Adrenal gland (tissue), 12 donors: Measurements from ENCODE around the gene IKZF4. TPM values are rescaled to one million over a fixed set of nuclear protein-coding genes. Genes with fewer than 3 reads are reported as not detected.

Source experiments
- DNase-seq, 7 donors: peaks; one replicate each; pipeline ENCODE4 v3.0.0-alpha.2; 2019 to 2020
- H3K27ac ChIP-seq, 5 donors: fragments of 200-600 bp; sonication (generic) in 4 of 5; 1 replicate in 3 of 5; 2 replicates in 2 of 5; pipeline versions ENCODE4 v1.5.1 to v1.8.0; 2016 to 2020; ENCODE audit warnings: mild to moderate bottlenecking in 1 of 5
- H3K27me3 ChIP-seq: fragments of 200-600 bp; 2 replicates; pipeline ENCODE4 v1.8.0; 2021
- H3K36me3 ChIP-seq, 2 donors: fragments of 200-600 bp; replicated peaks in 1 of 2; 1 replicate in 1 of 2; 2 replicates in 1 of 2; pipeline versions ENCODE4 v1.5.1 to v1.8.0; 2018 to 2022
- H3K4me1 ChIP-seq, 2 donors: fragments of 200-600 bp; replicated peaks in 1 of 2; 1 replicate in 1 of 2; 2 replicates in 1 of 2; pipeline versions ENCODE4 v1.5.1 to v1.8.0; 2018 to 2021
- H3K4me3 ChIP-seq, 4 donors: fragments of 200-600 bp; sonication (generic) in 3 of 4; one replicate each; pipeline ENCODE4 v1.5.1; 2016 to 2018
- H3K9me3 ChIP-seq, 3 donors: fragments of 200-600 bp; sonication (generic) in 1 of 3; replicated peaks in 1 of 3; 1 replicate in 2 of 3; 2 replicates in 1 of 3; pipeline versions ENCODE4 v1.5.1 to v1.8.0; 2016 to 2021
- POLR2A ChIP-seq, 2 donors: fragments of 450-650 bp; IDR thresholded peaks; one replicate each; pipeline ENCODE4 v1.6.1; 2017; ENCODE audit warnings: antibody characterized with exemption in 2 of 2, mild to moderate bottlenecking in 2 of 2, moderate library complexity in 1 of 2
- WGBS, 4 donors: extraction: QIAGEN DNeasy Blood & Tissue Kit in 2 of 4; methylation state at CpG; one replicate each; pipeline versions ENCODE4 v1.1.5 to v1.1.7; 2013 to 2017; 5-methylcytosine and 5-hydroxymethylcytosine counted together
- intact Hi-C, 2 donors: fragments of 100-400 bp; cut with DNase I; formaldehyde crosslinking; loops; one replicate each; pipeline versions ENCODE4 v1.14.1 to v1.15.0; 2022 to 2023
- polyA plus RNA-seq, 3 donors: library from polyadenylated mRNA; stranded (reverse); fragments of 200-250 nt in 2 of 3; fragments of 350-450 nt in 1 of 3; fragmentation: Illumina TruSeq in 1 of 3; extraction: RNeasy Lipid Tissue Mini Kit (QIAGEN cat#74804) in 1 of 3; gene quantifications; one replicate each; pipeline ENCODE4 v1.2.3, GENCODE V29; 2013 to 2014
- total RNA-seq, 9 donors: library from RNA; depleted of rRNA in 4 of 9; stranded (reverse); fragments of >200 nt in 4 of 9; fragments of 120-200 nt in 1 of 9; fragmentation: NEBNext Ultra II Directional in 1 of 9; extraction: Animal tissue kit (Norgen Biotek cat#: 25700) in 1 of 9; gene quantifications; one replicate each; pipeline versions ENCODE4 v1.1.0 to v1.2.4, GENCODE V29; 2013 to 2023
- TF ChIP-seq, protein P1 (sequence below), 6 experiments: fragments of 450-650 bp in 4 of 6; fragments of 200-600 bp in 2 of 6; sonication (generic) in 1 of 6; IDR thresholded peaks; 1 replicate in 5 of 6; 2 replicates in 1 of 6; pipeline versions ENCODE4 v1.5.1 to v1.8.0; 2016 to 2021; ENCODE audit warnings: antibody characterized with exemption in 6 of 6, mild to moderate bottlenecking in 2 of 6, moderate library complexity in 1 of 6
- donor health status: healthy with polysubstance abuse.
- donor health status: Bipolar disorder and iron deficiency.
- donor health status: DM: yes; HTN: yes; CAD: no.
- donor health status: DM: no; HTN: no; CAD: no.
- donor health status: DM: no; HTN: no; CAD: no.
- donor health status: DM: yes; HTN: yes; CAD: no.

IKZF4 gene
- total and polyA plus RNA-seq, 12 donors = 5.7 to 34.0 (median 11.0) TPM

DNA sequence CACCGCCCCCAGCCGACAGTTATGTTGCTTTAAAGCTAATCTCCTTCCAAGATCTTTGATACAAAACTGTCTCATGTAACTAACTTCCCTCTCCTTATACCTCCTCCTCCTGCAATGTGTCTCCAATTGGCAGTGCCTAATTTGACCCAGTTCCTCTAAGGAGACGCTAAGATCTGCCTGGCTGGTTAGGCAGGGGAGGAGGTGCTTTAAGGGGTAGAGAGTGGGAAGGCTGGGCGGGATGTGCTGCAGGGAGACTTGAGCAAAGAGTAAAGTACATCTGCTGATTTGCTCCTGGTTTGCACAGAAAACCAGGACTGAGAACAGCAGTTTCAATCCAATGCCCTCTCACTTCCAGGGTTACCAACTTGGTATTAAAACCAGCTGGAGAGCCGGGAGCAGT, 7.4 kb upstream of the IKZF4 start:
- Histone ChIP-seq H3K4me3 (no peak overlapping the region), H3K9me3 (no peaks in the 10 kb centered on the region), H3K4me1 (peaks cover 4 to 19% of the 10 kb centered on the region in 2 donors), H3K27ac (no peak overlapping the region), H3K27me3 (no peaks in the 10 kb centered on the region), H3K36me3 (peaks cover 0 to 13% of the 10 kb centered on the region in 2 donors)
- intact Hi-C loops = no loop called here
- WGBS, 4 donors = 83 to 93% (median 85%) methylated on average over 5 of the region's 5 CpGs
- TF ChIP-seq, protein P1, sequence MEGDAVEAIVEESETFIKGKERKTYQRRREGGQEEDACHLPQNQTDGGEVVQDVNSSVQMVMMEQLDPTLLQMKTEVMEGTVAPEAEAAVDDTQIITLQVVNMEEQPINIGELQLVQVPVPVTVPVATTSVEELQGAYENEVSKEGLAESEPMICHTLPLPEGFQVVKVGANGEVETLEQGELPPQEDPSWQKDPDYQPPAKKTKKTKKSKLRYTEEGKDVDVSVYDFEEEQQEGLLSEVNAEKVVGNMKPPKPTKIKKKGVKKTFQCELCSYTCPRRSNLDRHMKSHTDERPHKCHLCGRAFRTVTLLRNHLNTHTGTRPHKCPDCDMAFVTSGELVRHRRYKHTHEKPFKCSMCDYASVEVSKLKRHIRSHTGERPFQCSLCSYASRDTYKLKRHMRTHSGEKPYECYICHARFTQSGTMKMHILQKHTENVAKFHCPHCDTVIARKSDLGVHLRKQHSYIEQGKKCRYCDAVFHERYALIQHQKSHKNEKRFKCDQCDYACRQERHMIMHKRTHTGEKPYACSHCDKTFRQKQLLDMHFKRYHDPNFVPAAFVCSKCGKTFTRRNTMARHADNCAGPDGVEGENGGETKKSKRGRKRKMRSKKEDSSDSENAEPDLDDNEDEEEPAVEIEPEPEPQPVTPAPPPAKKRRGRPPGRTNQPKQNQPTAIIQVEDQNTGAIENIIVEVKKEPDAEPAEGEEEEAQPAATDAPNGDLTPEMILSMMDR (IDR thresholded peaks at IDR 0.05) = no peak
- no peak for DNase-seq

GRCh38 chr12:56014205-56014604, 6.6 kb upstream of the IKZF4 start:
- no peak for DNase-seq
- Histone ChIP-seq H3K27me3 (no peaks in the 10 kb centered on the region), H3K27ac (no peak overlapping the region), H3K4me3 (no peak overlapping the region), H3K36me3 (peaks cover 0 to 14% of the 10 kb centered on the region in 2 donors), H3K4me1 (peaks cover 0 to 15% of the 10 kb centered on the region in 2 donors), H3K9me3 (no peaks in the 10 kb centered on the region)
- intact Hi-C loops = no loop called here
- 46 to 60% (median 55%) methylated on average over 2 of the region's 2 CpGs for WGBS, 4 donors
- TF ChIP-seq, protein P1 (IDR thresholded peaks at IDR 0.05) = no peak
- no peak for TF ChIP-seq POLR2A (IDR thresholded peaks at IDR 0.05)

- intact Hi-C loops = no loop called here
- Histone ChIP-seq H3K4me3 (no peak overlapping the region), H3K9me3 (no peaks in the 10 kb centered on the region), H3K27me3 (no peaks in the 10 kb centered on the region), H3K27ac (no peak overlapping the region), H3K4me1 (peaks cover 24 to 25% of the 10 kb centered on the region in 2 donors), H3K36me3 (peaks cover 0 to 11% of the 10 kb centered on the region in 2 donors)
- TF ChIP-seq POLR2A (IDR thresholded peaks at IDR 0.05) = no peak
- TF ChIP-seq, protein P1 (IDR thresholded peaks at IDR 0.05) = no peak
- DNase-seq = no peak
- 83 to 91% (median 91%) methylated on average over 4 of the region's 4 CpGs for WGBS, 4 donors
Measured at GRCh38 chr12:56017181-56017580, 3.7 kb upstream of the IKZF4 start.

DNA sequence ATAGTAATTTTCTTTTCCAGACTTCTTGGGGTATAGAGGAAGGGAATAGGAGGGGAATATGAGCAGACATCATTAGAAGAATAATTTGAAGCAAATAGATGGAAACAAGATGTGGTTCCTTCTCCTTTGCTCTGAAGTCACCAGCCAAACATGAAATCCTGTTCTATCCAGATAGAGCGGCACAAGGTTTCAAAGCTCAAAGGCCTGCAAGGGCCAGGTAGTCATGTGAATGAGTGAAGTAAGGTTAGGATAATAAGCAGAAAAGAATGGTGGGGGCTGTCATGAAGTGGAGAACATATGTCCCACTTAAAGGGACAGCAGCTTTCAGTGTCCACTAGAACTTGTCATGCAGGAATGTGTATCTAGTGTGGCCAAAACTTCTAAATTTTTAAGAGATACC, 2.5 kb upstream of the IKZF4 start:
- Histone ChIP-seq H3K36me3 (peaks cover 0 to 6% of the 10 kb centered on the region in 2 donors), H3K27me3 (no peaks in the 10 kb centered on the region), H3K4me3 (no peak overlapping the region), H3K9me3 (no peaks in the 10 kb centered on the region), H3K4me1 (peaks cover 28 to 36% of the 10 kb centered on the region in 2 donors), H3K27ac (no peak overlapping the region)
- 92 to 100% (median 96%) methylated on average over 1 of the region's 1 CpG for WGBS, 4 donors
- TF ChIP-seq, protein P1 (IDR thresholded peaks at IDR 0.05) = no peak
- TF ChIP-seq POLR2A (IDR thresholded peaks at IDR 0.05) = no peak
- intact Hi-C loops = no loop called here
- no peak for DNase-seq
